ENCODE results near the gene KANK3.
"Not testable (repeated sequence)": the region's sequence is repeated elsewhere in the genome, so short reads cannot be mapped to it uniquely, and the experiment has no call there.

KANK3 gene

DNA sequence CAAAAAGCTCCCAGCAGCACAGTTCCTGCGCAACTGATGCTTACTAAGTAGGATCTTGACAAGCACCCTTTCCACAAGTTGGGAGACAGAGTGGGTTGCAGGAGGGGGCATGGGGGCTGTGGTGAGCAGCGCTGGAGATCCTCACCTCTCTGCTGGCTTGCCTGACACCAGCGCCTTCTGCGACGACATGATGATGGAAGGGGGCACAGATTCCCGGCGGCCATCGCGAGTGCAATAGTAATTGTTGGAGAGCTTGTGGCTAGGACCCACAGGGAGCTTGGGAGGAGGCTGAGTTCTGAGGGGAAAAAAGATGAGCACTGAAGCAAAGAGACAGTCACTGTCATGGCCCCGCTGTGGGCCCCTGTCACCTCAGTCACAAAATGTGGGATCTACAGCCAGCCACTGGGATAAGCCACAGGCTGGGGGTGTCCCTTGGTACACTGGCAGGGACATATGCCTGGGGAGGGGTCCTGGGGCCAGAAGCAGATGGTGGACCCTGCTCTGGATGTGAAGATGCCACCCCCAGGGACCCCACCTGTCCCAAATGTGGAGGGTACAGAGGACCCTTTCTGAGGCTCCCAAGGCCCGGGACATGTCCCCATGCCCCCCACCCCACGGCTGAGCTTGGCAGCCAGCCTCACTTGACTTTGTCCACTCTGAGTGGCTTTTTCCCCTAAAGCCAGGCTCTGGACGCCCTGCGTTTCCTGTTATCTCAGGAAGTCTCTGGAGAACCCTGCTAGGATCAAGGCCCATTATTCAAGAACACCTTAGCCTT, 26.5 kb downstream of the KANK3 start:
- DNase-seq: no peak

DNA sequence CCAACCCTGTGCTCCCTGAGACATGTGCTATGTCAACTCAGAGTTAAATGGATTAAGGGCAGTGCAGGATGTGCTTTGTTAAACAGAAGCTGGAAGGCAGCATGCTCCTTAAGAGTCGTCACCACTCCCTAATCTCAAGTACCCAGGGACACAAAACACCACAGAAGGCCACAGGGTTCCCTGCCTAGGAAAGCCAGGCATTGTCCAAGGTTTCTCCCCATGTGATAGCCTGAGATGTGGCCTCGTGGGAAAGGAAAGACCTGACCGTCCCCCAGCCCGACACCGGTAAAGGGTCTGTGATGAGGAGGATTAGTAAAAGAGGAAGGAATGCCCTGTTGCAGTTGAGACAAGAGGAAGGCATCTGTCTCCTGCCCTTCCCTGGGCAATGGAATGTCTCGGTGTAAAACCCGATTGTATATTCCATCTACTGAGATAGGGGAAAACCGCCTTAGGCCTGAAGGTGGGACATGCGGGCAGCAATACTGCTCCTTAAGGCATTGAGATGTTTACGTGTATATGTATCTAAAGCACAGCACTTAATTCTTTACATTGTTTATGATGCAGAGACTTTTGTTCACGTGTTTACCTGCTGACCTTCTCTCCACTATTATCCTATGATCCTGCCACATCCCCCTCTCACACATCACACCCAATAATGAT, 28.0 kb downstream of the KANK3 start:
- not testable (repeated sequence) for DNase-seq

DNA sequence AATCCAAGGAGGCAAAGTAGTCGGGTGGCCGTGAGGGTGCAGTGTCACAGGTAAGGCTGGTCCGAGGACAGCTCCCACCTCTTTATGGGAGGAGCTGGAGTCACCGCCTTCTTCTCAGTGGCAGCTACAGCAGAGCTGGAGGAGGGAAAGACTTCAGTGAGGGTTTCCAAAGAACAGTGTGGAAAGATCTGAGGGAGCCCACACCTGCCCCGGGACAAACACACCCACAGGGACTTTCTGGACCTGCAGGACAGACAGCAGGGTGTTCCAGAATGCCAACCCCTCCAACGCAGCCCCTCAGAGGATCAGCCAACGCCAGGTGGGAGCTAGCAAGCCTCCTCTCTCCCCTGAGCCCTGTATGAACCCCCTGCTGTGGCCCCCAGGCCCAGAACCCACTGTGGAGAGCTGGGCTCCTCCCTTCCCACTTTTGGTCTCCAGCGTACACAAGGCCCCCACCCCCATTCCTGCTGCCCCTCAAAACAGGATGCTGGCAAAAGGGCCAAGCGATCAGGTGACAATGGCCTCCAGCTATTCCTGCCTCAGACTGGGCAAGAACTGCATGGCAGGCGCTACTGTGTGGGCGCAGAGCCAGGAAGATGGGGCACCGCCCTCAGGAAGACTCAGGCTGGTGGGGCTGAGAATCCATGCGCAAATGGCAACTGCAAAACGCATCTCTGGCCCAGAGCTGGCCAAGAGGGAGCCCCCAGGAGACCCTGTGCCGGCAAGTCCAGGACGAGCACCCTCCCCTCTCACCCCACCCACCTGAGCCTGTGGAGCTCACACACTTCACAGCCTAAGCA, 31.4 kb downstream of the KANK3 start:
- DNase-seq: no peak

DNA sequence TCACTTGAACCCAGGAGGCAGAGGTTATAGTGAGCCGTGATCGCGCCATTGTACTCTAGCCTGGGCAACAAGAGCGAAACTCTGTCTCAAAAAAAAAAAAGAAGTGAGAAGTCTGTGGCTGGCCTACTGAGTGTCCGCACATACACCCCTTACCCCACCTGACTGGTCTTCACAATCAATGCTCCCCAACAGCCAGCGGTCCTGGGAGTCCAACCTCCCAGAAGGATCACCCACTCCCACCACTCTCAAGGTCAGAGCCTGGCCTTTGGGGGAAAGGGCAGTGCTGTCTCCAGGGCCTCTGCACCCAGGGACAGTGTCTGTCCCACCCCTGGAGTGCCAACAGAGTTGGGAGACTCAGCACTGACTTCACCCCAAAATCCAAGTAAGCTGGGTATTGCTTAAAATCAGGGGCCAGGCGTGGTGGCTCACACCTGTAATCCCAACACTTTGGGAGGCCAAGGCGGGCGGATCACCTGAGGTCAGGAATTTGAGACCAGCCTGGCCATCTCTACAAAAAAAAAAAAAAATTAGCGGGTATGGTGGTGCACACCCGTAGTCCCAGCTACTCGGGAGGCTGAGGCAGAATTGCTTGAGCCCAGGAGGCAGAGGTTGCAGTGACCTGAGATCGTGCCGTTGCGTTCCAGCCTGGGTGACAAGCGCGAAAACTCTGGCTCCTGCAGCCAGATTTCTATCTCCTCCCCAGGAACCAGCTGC, 32.6 kb downstream of the KANK3 start:
- no peak for DNase-seq

DNA sequence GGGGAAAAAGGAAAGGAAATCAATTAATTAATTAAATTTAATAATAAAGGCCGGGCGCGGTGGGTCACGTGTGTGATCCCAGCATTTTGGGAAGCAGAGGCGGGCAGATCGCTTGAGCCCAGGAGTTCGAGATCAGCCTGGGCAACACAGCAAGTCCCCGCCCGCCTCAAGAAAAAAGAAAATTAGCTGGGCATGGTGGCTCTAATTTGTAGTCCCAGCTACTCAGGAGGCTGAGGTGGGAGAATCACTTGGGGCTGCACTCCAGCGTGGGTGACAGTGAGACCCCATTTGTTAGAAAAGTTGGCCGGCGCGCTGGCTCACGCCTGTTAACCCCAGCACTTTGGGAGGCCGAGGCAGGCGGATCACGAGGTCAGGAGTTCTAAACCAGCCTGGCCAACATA, 34.2 kb downstream of the KANK3 start:
- DNase-seq: no peak

DNA sequence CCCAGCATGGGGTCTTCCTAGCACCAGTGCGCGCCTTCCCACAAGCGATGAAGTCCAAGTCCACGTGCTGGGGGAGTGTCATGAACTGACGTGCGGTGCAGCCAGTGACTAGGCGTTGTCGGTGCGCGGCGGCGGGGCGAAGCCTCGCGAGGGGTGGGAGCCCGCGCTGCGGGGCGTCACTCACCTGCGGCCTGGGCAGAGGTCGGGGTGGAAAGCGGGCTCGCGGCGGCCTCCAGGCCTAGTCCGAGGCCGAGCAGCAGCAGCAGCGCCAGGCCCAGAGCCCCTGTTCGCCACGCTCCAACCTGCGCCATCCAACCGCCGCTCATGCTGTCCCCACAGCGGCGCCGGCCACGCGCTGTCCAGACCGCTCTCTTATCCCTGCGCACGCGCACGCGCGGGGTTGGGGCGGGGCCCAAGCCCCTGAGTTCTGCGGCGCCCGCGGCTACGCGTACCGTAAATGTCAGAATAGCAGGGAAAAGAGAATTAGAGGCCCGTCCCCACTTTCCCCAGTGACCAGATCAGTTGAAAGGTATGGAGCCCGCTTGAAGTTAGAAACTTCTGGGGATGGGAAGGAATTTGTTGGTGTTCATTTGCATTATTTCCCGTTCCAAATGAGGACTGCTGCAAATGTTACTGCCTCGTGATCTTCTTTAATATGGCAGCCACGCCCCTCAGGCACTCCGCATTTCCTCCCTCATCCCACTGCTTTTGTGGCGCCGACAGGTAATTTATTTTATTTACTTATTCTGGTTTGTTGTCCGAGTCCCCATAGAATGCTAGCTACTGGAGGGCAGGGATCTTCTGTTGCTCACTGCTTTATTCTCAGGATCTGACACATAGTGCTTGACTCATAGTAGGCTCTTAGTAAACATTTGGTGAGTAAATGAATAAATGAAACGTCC, 34.8 kb downstream of the KANK3 start, which contains the start of gene CD320:
CD320 (minus strand) TSS at position 394 of the 902 bp plus-strand sequence; CDS start at position 326, 68 bp downstream.
- DNase-seq: peak; percentile 89

DNA sequence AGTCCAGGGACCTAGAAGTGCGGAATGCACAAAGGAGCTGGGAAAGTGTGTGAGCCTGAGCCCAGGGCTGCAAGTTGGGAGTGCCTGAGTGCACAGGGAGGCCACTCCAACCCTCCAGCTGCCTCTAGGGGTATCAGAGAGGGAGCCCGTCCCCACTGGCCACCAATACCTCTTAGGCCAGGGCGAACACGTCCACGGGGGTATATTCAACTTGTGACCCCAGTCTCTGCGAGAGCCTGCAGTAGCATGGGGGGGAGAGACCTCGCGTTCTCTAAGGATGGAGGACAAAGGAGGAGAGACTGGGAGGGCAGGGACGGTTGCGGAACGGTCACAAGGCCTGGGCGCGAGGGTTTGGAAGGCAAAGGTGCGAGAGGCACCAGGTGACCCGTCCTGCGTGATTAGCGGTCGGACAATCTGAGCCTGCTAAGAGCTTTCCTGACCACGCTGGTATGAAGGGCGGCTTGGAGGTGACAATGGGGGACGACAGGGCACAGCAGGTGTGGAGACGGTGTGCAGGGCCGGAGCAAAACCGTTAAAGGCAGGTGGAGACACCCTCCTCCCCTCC, 35.6 kb downstream of the KANK3 start:
- no peak for DNase-seq

DNA sequence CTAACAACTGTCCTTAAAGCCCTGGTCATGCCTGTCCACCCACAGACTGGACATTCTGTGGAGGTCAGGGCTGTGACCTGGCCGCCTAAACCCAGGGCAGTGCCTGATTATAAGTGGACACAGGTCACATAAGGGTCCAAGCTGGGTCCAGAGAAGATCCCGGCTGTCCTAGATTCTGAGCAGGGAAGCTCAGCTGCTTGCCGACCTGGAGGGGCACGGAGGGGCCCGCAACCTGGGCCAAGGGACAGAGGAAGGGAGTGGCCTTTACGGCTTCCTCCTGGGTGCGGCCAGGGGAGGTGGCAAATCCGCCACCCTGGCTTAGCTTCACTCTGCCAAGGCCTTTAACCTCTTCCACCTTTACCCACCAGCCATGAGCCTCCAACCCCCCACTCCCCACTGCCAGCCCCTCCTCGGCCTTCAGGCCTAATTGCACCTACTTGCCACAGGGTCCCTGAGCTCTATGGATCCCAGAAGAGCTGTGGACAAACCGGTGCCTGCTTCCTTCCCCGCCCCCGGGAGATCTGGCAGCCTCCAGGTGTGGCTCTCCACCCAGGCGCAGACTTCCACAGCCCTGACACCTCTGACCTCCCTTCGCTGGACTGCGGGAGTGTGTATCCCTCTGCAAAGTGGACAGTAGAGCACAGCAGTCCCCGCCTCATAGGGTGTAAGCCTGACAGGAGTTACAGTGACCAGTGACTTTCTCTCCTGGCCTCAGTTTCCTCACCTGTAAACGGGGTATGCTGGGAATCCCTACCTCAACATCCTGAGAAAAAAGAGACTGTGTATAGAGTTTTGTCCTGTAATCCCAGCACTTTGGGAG, 36.6 kb downstream of the KANK3 start:
- DNase-seq: no peak

DNA sequence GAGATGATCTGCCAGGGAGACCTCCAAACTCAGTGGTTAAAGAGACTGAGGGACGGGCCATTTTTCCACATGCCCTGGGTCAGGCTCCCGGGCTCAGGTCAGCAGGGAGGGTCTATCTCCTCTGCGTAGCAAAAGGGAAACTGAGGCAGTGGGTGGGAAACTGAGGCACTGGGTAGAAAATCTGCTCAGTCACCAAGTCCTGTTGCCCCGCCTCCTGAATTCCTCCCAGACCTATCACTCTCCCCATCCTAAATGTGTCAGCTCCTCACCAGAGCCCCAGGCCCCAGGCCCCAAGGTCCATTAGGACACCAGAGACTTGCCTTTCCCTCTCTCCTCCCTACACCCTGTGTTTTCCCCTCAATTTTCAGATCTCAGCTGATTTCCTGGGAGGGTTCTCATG, 37.3 kb downstream of the KANK3 start:
- no peak for DNase-seq

DNA sequence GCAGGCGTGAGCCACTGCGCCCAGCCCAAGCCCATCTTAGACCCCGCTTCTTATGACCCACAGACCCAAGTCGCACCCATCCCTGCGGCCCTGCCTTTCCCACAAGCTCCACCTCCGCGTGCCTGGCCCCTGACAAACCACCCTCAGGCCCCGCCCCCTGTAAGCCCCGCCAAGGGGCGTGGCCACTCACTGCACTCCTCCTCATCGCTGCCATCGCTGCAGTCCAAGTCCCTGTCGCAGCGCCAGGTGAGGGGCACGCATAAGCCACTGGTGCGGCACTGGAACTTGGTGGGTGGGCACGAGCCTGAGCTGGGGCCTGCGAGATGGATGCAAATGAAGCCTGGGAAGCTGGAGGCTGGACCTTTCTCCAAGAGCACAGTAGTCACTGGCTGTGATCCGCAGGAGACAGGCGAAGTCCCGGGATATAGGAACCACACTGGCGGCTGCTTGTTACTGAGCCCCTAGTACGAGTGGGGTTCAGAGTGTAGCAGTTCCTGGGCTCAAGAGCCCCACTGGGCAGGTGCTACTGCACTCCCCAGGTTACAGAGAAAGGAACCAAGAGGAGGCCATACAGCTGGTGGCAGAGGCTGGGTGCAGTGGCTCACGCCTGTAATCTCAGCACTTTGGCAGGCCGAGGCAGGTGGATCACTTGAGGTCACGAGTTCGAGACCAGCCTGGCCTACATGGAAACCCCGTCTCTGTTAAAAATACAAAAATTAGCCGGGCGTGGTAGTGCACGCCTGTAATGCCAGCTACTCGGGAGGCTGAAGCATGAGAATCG, 38.0 kb downstream of the KANK3 start:
- peak; percentile 6 for DNase-seq

DNA sequence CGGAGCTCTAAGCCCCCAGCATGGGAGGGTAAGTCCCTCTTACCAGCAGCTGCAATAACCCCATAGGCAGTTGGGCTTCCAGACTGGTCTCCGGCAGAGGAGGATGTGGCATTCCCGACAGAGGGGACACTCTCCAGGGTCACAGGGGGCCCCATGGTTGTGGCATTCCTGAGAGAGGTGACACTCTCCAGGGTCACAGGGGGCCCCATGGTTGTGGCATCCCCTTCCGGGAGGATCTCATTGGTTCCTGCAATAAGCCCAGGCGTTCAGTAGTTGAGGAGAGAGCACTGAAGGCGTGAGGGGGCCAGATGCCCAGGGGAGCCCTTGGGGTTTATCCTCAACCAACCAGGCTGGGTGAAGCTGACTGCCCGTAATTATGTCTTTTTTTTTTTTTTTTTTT, 40.3 kb downstream of the KANK3 start:
- DNase-seq: no peak

DNA sequence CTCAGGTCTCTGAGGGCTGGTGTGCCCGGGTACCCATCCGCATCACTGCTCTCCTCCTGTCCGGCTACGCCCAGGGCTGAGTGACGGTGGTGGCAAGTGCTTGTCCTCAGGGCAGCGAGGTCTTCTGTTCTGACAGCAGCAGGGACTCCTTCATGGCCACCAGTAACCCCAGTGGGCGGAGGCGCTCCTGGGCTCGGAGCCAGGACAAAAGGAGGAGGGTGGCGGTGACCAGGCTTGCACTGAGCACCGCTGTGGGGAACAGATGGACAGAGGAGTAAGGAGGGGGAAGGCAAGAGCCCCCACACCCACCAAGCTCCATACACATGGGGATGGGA, 40.7 kb downstream of the KANK3 start:
- DNase-seq: no peak

DNA sequence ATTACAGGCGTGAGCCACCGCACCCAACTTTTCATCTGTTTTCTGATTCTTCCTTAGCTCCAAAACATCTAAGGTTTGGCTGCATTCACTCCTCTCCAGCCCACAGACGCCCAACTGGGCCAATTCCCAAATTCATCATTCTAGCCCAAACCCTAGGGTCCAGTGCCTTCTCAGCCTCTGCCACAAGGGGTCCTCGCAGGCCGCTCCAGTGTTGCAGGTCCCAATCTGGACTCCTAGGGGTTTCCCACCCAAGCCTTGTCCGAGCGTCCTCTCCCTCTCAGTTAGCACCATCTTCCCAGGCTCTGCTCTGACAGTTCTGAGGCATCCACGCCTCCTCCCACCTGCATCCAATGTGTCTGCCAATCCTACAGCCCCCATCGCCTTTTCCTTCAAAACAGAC, 51.7 kb downstream of the KANK3 start:
- DNase-seq: not testable (repeated sequence)

DNA sequence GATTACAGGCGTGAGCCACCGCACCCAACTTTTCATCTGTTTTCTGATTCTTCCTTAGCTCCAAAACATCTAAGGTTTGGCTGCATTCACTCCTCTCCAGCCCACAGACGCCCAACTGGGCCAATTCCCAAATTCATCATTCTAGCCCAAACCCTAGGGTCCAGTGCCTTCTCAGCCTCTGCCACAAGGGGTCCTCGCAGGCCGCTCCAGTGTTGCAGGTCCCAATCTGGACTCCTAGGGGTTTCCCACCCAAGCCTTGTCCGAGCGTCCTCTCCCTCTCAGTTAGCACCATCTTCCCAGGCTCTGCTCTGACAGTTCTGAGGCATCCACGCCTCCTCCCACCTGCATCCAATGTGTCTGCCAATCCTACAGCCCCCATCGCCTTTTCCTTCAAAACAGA, 66.6 kb downstream of the KANK3 start:
- DNase-seq: not testable (repeated sequence)
